Activated CD4-positive, alpha-beta T cell treated with anti-CD3 and anti-CD28 coated beads, Interleukin-2, amount 50 U/mL, for 16 hours (primary cell): ENCODE data around the gene C20orf96.
A peak's percentile ranks its signal among the peaks of the same experiment; 100 is the strongest.
"Not testable (repeated sequence)": the region's sequence is repeated elsewhere in the genome, so short reads cannot be mapped to it uniquely, and the experiment has no call there.

Experiments
- DNase-seq: peaks from one replicate; pipeline ENCODE4 v3.0.0-alpha.2; 2020

The C20orf96 gene

DNA sequence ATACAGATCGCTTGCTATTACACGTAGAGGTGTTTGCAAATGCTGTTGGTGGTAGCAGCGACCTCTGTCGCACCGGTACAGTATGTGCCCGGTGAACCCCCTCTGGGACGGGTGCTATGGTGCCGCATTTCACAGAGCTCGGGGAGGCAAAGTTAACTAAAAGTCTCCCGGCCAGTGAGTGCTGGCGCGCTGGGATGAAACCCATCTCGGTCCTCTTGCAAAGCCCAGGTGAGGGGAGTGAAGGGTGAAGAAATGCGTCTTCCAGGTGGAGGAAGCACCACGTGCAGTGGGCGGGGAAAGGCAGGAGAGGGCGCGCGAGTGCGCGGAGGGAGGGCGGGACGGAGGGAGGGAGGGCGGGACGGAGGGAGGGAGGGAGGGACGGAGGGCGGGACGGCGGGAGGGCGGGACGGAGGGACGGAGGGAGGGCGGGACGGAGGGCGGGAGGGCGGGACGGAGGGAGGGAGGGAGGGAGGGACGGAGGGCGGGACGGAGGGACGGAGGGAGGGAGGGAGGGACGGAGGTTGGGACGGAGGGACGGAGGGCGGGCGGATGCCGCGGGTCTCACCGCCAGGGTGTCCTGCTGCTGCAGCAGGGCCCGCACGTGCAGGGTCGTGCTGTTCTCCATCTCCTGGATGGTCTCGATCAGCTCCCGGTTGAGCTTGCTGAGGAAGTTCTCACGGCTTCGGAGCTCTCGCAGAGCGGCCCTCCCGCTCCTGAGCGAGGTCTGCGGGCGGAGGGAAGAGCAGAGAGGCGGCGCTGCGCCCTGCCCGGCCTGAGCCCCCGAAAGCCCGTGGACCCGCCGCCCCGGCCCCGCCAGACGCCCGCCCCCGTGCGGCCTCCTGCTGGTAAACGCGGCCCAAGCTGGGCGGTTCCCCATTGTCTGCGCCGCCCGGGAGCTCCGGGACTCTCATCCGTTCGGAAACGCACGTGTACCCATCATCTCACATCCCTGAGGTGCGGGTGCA, 11.7 kb downstream of the C20orf96 start:
- no peak for DNase-seq

DNA sequence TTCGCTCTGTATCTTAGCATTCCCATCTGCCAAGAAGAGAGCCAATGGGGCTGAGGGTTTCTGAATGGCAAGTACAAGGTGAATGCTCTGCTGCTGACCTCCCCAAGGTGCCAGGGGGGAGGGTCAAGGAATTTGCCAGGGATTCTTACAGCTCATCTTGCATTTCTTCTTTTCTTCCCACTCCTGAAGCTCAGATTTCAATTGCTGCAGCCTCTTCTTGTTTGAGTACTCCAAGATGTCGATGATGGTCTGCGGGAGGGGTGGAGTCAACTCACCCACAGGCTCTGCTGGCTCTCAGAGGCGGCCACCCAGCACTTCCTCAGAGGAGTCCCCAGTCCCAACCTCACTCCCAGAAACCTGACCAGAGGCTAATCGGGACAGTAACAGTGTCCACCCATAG, 12.4 kb downstream of the C20orf96 start:
- no peak for DNase-seq

DNA sequence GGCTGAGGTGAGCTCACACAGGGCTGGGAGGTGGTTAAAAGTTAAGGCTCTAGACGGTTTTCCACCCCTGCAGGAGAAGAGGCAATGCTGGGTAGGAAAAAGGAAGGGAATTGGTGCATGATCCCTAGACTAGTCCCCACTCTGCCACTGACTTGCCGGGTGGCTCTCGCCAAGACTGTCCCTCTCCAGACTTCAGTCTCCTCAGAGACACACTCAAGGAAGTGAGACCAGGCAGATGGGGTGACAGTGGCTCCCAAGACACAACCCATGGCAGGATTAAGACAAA, 13.1 kb downstream of the C20orf96 start:
- DNase-seq: no peak

DNA sequence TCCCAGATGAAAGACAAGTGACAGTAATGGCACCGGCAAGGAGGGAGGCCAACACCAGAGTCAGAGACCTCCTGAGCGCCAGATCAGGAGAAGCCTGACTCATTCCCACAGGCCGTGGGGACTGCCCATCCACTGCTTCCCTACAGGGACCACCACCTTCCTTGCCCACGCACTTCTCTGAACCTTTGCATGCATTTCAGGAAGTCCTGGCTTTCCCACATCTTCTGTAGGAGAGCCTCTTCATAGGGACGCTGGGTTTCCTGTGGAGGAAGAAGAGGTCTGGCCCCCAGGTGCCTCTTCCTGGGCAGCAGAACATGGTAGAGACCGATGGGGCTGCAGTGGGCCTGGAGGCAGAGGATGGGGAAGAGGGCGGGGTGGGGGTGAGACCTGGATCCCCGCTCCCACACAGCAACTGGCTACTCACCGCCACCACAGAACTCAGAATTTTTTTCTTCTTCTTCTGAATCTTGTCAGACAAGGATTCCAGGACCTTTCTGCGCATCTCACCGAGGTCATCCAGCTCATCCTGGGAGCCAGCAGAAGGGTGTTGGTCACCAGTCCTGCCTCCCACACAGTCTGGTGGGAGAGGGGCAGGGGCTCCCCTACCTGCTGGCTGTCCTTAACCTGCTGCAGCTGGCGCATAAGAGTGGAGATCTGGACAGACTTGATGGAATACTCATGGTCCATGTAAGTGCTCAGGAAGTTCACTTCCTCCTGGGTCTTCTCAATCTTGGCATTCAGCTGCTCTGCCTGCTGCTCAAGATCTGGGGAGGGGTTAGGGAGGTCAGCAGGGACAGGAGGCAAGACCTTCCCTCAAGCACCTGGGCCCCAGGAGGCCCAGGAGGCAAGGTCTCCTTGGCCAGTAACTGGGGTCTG, 13.7 kb downstream of the C20orf96 start:
- no peak for DNase-seq

DNA sequence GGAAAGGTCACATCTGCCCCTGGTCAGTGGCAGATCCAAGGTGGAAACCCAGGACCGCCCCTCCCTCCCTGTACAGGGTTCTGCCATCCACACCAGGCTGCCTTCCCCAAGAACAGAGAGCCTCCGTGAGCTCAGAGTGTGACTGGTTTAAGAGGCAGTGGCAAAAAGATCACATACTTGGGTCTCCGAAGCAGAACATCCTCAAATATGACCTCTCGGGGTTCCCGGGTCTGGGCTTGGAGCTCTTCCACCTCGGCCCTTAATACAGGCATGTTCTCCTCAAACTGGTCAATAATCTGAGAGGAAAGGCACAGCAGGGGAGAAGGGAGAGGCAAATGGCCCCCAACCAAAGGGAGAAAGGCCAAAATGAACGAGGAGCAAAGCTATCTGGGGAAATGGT, 14.8 kb downstream of the C20orf96 start:
- DNase-seq: no peak

DNA sequence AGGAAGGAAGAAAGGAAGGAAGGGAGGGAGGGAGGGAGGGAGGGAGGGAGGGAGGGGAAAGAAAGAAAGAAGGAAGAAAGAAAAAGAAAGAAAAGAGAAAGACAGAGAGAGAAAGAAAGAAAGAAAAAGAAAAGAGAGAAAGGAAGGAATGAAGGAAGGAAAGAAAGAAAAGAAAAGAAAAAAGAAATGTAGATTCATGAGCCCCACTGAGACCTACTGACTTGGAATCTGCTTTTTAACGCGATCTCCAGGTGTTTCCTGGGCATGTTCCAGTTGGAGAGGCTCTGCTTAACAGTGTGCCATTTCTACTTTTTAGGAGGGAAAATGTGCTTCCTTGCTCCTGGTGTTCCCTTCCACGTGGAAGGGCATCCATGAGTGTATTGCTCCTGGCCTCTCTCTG, 16.7 kb downstream of the C20orf96 start:
- no peak for DNase-seq

DNA sequence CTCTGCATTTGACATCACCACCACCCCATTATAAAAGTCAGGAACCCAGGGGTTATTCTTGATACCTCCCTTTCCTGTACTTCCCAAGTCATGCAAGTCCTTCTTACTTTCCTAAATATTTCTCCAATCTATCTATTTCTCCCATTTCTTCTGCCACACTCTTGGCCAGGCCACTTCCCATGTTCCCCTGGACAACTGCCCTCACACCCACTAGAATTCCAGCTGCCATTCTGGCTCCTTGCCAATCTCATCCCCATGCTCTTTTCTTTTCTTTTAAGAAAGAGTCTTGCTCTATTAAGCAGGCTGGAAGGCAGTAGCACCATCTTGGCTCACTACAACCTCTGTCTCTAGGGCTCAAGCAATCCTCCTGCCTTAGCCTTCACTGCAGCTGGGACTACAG, 17.8 kb downstream of the C20orf96 start:
- DNase-seq: no peak

DNA sequence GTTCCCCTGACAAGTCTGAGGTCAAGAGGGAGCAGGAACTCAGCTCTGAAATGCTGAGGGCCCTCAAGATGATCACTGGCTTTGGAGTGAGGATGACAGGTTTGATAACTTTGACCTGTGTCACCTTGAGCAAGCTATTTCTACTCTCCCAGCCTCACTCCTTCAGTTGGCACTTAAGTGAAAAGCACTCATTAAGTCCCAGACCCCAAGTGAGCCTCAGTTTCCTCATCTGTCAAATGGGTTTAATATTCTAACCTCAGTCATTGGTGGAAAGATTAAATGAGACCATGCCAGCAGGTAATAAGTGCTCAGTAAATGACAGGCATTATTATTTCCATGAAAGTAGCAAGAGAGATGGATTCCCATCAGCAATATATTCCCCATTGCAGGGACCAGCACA, 19.0 kb downstream of the C20orf96 start:
- DNase-seq: no peak

DNA sequence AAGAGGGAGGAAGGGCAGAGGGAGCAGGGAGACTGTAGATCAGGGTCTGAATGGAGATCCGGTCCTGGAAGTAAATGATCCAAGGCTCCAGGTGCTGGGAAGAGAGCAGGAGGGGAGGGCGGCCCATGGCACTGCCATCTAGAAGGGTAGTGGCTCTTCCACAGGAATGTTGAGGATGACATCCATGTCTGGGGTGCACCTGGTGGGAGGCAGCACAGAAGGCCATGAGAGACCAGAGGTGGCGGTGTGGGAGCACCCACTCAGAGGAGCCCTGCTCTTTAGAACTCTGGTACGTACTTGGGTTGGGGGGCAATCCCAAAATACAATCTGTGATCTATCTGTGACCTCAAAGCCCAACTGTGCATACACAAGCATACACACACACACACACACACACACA, 19.5 kb downstream of the C20orf96 start:
- no peak for DNase-seq

DNA sequence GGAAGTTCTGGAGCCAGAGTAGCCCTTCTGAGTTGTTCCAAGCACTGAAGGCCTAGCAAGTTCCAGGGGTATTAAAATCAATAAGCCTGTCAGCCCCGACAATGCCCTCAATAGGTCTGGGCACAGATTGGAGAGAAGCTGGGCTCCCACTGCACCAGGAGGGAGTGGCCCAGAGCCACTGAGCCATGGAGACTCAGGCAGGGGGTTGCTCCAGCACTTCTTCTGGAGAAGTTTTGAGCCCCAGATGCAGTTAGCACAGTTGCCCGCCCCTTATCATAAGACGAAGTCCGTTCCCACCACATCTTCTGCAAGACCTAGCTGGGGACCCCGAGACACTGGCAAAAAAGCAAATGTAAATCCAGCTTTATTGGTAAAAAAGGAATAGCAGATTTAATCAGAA, 20.0 kb downstream of the C20orf96 start:
- DNase-seq: no peak

DNA sequence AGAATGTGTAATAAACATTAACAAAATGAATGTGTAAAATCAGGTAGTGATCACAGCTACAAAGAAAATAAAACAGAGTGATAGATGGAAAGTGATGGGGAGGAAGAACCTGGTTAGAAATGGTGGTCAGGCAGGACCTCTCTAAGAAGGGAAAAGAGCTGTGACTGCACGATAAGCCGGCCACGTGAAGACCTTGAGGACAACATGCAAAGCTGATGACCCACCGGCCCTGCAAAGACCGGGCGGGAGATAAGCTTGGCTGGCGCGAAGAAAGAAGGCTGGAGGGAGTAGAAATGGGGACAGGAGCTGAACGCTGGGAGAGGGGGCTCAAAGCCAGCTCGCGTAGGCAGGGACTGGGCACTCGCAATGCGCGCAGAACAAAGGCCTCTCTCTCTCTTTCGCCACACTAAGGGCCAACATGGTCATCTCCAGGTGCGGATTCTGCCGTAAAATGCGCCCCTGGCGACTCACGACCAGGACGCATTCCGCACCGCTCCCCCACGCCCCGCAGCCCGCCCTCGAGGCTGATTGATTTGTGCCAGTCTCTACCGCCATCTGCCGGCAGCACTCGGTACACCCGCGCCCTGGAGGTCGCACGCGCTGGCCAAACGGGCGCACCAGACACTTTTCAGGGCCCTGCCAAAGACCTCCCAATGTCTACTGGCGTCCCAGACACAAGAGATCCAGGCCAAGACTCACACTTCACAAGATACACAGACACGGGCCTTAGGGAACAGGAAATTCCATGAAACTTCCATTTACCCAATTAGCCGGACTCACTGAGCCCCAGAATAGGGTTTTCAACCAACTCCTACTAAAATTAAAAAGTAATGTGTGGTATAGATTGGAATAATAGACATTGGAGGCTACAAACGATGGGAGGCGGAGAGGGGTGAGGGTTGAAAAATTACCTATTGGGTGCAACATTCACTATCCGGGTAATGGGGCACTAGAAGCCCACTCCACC, 23.7 kb downstream of the C20orf96 start:
- peak; percentile 92 for DNase-seq

DNA sequence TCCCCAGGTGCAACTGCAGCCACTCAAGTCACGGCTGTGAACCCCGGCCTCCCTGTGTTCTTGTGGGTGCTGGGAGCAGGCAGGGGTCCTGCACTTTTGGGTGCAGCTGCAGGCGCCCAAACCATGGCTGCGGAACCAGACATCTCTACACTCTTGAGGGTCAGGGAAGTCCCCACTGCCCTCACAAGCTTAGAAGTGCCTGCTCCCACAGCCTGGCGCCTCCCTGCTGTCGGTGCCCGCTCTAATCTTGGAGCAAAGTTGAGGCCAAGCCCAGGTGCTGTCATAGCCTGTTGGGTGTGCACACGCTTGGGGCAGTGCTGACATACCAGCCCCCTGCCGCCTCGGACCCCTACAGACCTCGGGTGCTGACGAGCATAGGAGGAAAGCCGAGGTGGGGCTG, 26.8 kb downstream of the C20orf96 start:
- DNase-seq: no peak

DNA sequence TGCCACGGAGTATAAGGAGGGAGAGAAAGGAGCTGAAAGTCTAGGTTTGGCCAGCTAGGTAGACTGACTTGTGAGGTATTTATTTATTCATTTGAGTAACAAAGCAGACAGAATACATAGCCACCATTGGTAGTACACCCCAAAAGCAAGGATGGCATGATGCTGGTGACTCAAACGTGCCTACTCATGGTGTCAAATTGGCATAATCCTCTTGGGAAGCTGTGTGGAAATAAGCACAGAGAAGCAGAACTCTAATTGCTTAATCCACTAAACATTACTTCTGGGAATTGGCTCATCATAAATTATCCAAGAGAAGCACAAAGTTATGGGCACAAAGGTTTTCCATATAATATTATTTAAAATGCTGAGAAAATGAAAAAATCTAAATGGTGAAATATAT, 30.6 kb downstream of the C20orf96 start:
- no peak for DNase-seq

DNA sequence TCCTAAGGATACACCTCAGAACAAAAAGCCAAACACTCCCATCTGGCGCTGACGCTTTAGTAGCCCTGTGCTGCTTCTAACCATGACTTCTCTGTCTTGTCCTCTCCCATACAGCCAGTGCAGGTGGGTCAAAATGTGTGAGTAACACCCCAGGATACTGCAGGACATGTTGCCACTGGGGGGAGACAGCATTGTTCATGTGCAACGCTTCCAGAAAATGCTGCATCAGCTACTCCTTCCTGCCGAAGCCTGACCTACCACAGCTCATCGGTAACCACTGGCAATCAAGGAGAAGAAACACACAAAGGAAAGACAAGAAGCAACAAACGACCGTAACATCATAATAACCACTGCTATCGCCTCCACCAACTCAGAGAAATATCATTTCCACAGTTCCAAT, 31.6 kb downstream of the C20orf96 start:
- DNase-seq: peak; percentile 16

DNA sequence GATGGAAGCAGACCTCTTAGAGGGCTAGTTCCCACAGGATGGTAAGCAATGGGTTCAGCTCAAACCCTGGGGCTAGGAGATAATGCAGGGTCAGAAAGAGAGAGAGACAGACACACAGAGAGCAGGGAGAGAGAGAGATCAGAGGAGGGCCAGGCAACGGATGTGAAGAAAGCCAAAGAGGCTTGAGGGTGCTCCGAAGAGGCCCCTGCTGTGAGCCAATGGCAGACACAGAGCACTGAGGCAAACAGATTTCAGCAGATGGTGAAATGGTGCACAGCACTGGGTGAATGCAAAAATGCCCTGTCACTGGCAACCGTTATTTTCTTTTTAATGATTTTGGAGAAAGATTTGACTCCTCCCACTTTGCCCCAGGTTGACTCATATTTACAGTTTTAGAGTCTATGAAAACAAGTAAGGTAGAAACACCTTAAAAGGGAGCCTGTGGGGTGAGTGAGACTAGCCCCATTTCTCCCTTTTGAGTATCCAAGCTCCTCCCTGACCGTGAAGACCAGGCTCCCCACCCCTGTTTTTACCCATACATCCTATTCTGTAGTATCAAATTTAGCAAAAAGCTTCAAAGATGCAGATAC, 32.2 kb downstream of the C20orf96 start:
- peak; percentile 57 for DNase-seq

DNA sequence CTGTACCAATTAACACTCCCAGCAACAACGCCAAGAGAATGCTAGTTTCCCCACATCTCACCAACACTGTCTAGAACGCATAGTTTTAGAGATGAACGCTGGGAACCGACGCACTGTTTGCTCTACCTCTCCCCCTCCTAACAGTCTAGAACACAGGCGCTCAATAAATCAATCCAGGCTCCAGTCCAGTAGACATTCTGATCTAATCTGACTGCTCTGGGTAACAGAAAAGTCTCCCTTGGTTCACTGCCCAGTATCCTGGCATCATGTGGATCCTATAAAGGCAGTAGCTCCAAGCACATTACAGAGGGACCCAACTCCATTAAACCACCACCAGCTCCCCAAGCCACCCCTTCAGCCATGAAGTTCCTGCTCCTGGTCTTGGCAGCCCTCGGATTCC, 33.1 kb downstream of the C20orf96 start, which contains the start of gene DEFB132:
DEFB132 (plus strand) TSS at position 306 of the 400 bp plus-strand sequence; CDS start at position 361, 55 bp downstream.
- no peak for DNase-seq

DNA sequence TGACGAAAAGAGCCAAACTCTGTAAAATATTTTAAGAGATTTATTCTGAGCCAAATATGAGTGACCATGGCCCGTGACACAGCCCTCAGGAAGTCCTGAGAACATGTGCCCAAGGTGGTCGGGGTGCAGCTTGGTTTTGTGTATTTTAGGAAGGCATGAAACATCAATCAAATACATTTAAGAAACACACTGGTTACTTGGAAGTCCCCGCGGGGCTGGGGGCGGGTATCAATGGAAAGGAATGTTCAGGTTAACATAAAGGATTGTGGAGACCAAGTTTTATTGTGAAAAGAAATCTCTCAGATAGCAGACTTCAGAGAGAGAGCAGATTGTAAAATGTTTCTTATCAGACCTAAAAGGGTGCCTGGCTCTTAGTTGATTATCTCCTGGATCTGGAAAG, 37.1 kb downstream of the C20orf96 start:
- not testable (repeated sequence) for DNase-seq

DNA sequence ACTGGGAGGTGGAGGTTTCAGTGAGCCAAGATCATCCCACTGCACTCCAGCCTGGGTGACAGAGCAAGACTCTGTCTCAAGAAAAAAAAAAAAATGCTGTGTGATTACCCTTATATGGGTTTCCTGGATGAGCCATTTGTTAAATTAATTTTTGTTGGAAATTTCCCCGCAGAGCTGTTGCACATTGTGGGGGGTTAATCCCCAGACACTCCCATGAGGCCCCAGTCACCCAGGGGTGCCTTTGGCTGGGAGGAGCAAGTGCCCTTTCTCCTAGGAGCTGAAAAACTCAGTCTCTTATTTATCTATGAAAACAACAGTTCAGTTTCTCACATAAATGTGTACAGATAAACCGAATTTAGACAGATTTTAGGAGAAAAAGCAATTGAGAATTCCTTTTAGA, 37.7 kb downstream of the C20orf96 start:
- DNase-seq: no peak

DNA sequence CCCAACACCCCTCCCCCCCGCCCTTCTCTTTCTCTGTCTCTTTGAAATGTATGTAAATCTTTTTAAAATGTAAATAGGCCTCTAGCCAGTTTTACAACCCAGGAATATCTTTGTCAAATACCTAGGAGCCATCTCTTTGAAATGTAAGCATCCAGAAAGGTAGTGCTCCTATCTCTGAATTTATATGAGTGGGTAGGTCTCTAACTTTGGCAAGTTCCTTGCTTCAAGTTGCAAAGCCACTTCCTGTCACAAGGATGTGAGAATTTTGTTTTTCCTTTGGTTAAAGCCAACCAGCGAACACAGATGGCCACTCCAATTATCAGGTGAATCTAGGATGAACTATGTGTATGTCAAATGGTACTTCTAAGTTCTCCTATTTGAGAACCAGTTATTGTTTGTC, 39.2 kb downstream of the C20orf96 start:
- no peak for DNase-seq

DNA sequence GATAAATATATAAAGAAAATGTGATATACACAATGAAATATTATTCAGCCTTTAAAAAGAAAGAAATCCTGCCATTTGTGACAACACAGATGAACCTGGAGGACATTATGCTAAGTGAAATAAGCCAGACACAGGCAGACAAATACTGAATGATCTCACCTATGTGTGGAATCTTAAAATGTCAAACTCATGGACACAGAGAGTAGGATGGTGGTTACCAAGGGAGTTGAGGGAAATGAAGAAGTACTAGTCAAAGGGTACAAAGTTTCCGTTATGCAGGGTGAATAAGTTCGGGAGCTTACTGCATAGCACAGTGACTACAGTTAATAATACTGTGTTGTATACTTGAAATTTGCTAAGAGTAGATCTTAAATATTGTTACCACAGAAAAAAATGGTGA, 47.6 kb downstream of the C20orf96 start:
- DNase-seq: no peak

DNA sequence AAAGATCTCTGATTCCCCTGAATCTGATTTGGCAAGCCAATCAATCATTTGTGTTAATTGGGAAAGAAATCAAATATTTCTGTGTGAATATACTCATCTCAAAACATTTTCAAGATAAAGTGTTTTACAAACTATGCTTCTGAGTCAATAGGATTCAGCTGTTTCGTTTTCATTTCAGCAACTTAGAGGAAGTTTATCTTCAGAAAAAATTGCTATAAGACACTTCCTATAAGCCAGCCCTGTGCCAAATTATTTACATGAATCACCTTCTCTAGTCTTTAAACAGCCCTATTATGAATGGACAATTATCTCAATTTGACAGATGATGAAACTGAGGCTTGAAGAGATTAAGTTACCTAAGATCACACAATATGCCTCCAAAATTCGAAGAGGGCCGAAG, 52.6 kb downstream of the C20orf96 start:
- DNase-seq: peak; percentile 58

DNA sequence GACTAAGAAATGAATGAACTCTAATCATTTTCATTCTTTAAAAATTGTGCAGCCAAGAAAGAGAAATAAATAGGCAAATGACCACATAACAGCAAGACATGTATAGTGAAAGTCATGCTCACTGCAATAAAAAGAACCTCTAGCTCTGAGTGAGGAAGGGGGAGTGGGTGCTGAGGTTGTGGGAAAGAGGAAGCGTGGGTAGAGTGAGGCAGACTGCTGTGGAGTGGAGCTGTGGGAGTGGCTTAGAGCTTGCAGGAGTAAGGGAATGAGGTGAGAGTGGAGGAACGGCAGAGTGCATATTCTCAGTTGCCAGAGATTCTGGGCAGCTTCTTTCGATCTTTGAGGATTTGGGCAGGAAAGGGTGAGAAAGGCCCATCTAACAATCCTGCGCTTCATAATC, 53.1 kb downstream of the C20orf96 start:
- DNase-seq: peak; percentile 43
